ENCODE measurements around the gene LSM14B. TPM values are rescaled to one million over a fixed set of nuclear protein-coding genes. Genes with fewer than 3 reads are reported as not detected.
A peak's percentile ranks its signal among the peaks of the same experiment; 100 is the strongest.

LSM14B gene
- total RNA-seq, 4 donors from 2014 or later, result 3.1 to 56.8 (median 45.9) TPM

GRCh38 chr20:62131560-62132320, 9.5 kb downstream of the LSM14B start:
- Histone ChIP-seq H3K27ac (peak overlapping the region in 1 of 2 donors; percentile 42), H3K4me1 (no peaks in the 10 kb centered on the region), H3K36me3 (no peaks in the 10 kb centered on the region), H3K4me3 (no peak overlapping the region), H3K9me3 (no peaks in the 10 kb centered on the region), H3K27me3 (no peaks in the 10 kb centered on the region)
- TF ChIP-seq POLR2A (IDR thresholded peaks at IDR 0.05) (no peak), CTCF (IDR thresholded peaks at IDR 0.05) (no peak)
- intact Hi-C loops (cut with DNase I; ENCODE audit: low total_unique reads), result no loop called here
- DNase-seq, result no peak

GRCh38 chr20:62132421-62132820, 10.1 kb downstream of the LSM14B start:
- TF ChIP-seq CTCF (IDR thresholded peaks at IDR 0.05), result no peak
- no peak for TF ChIP-seq POLR2A (IDR thresholded peaks at IDR 0.05)
- Histone ChIP-seq H3K27ac (peak overlapping the region in 1 of 2 donors; percentile 42), H3K36me3 (no peaks in the 10 kb centered on the region), H3K4me3 (no peak overlapping the region), H3K9me3 (no peaks in the 10 kb centered on the region), H3K4me1 (no peaks in the 10 kb centered on the region), H3K27me3 (no peaks in the 10 kb centered on the region)
- intact Hi-C loops (cut with DNase I; ENCODE audit: low total_unique reads), result no loop called here
- DNase-seq, result no peak

- Histone ChIP-seq H3K27me3 (no peaks in the 10 kb centered on the region), H3K4me3 (no peak overlapping the region), H3K27ac (peak overlapping the region; percentile 8 to 42), H3K36me3 (no peaks in the 10 kb centered on the region), H3K4me1 (no peaks in the 10 kb centered on the region), H3K9me3 (no peaks in the 10 kb centered on the region)
- no peak for DNase-seq
- no peak for TF ChIP-seq CTCF (IDR thresholded peaks at IDR 0.05)
- no peak for TF ChIP-seq POLR2A (IDR thresholded peaks at IDR 0.05)
- intact Hi-C loops (cut with DNase I; ENCODE audit: low total_unique reads), result no loop called here
These were observed 11.0 kb downstream of the LSM14B start for GRCh38 chr20:62133051-62133845.

- H3K4me3 ChIP-seq, result no peak overlapping the region
- intact Hi-C loops (cut with DNase I; ENCODE audit: low total_unique reads), result no loop called here
- H3K27ac ChIP-seq, result peak overlapping the region in 1 of 2 donors; percentile 30
- TF ChIP-seq CTCF (IDR thresholded peaks at IDR 0.05) (no peak), POLR2A (IDR thresholded peaks at IDR 0.05) (no peak)
- H3K9me3 ChIP-seq, result no peaks in the 10 kb centered on the region
- DNase-seq, result no peak
- H3K4me1 ChIP-seq, result no peaks in the 10 kb centered on the region
- no peaks in the 10 kb centered on the region for H3K27me3 ChIP-seq
- H3K36me3 ChIP-seq, result no peaks in the 10 kb centered on the region
These were observed 11.6 kb downstream of the LSM14B start for GRCh38 chr20:62133864-62134263.

GRCh38 chr20:62134735-62135231, 12.5 kb downstream of the LSM14B start:
- H3K36me3 ChIP-seq, result no peaks in the 10 kb centered on the region

More at GRCh38 chr20:62134735-62135231, 12.5 kb downstream of the LSM14B start:
- intact Hi-C loops (cut with DNase I; ENCODE audit: low total_unique reads), result no loop called here
- peak; percentile 36 to 43 for DNase-seq
- H3K9me3 ChIP-seq, result no peaks in the 10 kb centered on the region
- H3K27ac ChIP-seq, result peak overlapping the region; percentile 20 to 30
- H3K4me3 ChIP-seq, result no peak overlapping the region
- no peaks in the 10 kb centered on the region for H3K27me3 ChIP-seq
- no peaks in the 10 kb centered on the region for H3K4me1 ChIP-seq
- TF ChIP-seq POLR2A (IDR thresholded peaks at IDR 0.05) (no peak), CTCF (IDR thresholded peaks at IDR 0.05) (no peak)

Measured in uterus (tissue), 4 donors.